ENCODE measurements around the gene CLEC20A. TPM values are rescaled to one million over a fixed set of nuclear protein-coding genes. Genes with fewer than 3 reads are reported as not detected.

The CLEC20A gene
- total and polyA plus RNA-seq, 2 experiments from 2014 or later: not detected

DNA sequence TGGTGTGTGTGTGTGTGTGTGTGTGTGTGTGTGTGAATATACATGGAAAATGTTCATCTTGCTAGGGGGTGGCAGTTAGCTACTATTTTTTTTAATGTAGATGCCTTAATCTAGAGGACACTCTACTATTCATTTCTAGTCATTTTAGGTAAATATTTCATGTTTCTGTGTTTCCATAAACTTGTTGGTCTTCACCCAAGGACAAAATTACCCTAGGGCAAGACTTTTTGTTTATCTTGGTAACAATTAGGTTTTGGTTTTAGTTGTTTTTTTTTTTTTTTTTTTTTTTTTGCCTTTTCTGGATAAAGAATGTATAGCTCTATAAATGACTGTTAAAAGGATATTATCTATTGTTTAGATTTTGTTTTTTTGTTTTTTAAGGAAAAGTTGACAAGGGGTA lies 32.2 kb downstream of the CLEC20A start (continued):
- TF ChIP-seq ZNF462 (CRISPR knock-in tag; IDR thresholded peaks at IDR 0.05) (no peak), ZNF114 (CRISPR knock-in tag; IDR thresholded peaks at IDR 0.05) (no peak)

GRCh38 chr1:178464141-178464540 lies 32.6 kb downstream of the CLEC20A start:
- H3K27ac ChIP-seq (ENCODE audit: low read depth): no peak overlapping the region
- DNase-seq (ENCODE audit: low spot score) (no peak), ATAC-seq (no peak)
- H3K9me2 ChIP-seq (ENCODE audit: insufficient read depth): no peaks in the 10 kb centered on the region
- H3K36me3 Mint-ChIP-seq (ENCODE audit: low read depth): peaks cover 21% of the 10 kb centered on the region
- H3K27ac Mint-ChIP-seq: no peak overlapping the region
- 0 out of 2 replicates have a peak, but pooled peaks cover 3% of the 10 kb centered on the region for H4K20me1 ChIP-seq (replicated peaks; ENCODE audit: insufficient read depth)
- H3K9me3 Mint-ChIP-seq: no peaks in the 10 kb centered on the region
- H3K27me3 Mint-ChIP-seq (ENCODE audit: insufficient read depth, low read depth, poor library complexity): no peaks in the 10 kb centered on the region
- peaks cover 7% of the 10 kb centered on the region for H3K4me1 Mint-ChIP-seq
- no peaks in the 10 kb centered on the region for H3K27me3 ChIP-seq (ENCODE audit: insufficient read depth)
- peaks cover 14% of the 10 kb centered on the region; the same call in 1 of the 2 replicates for H3K4me1 ChIP-seq (ENCODE audit: insufficient read depth)
- H3K36me3 ChIP-seq (ENCODE audit: insufficient read depth): peaks cover 8% of the 10 kb centered on the region; the same call in 1 of the 2 replicates
- TF ChIP-seq ZNF331 (CRISPR knock-in tag; IDR thresholded peaks at IDR 0.05; ENCODE audit: low read depth) (no peak), EZH2phosphoT487 (IDR thresholded peaks at IDR 0.05; ENCODE audit: unreplicated experiment) (no peak), CTCF (conservative IDR thresholded peaks at IDR 0.05; ENCODE audit: low read depth in 2 of 2) (no peak), NANOG (IDR thresholded peaks at IDR 0.05; ENCODE audit: borderline replicate concordance) (no peak), CREB1 (CRISPR knock-in tag; IDR thresholded peaks at IDR 0.05; ENCODE audit: low read depth) (no peak)
- no peaks in the 10 kb centered on the region for H3K79me2 ChIP-seq (replicated peaks; ENCODE audit: insufficient read depth)
- H2AFZ ChIP-seq: no peak overlapping the region
- H3K4me2 ChIP-seq: no peak overlapping the region
- H3K4me3 ChIP-seq: no peak overlapping the region
- H3F3A ChIP-seq (replicated peaks; ENCODE audit: low read depth): no peaks in the 10 kb centered on the region
- no peak overlapping the region for H3K4me3 Mint-ChIP-seq

Data from GM23338 (cell line).